ENCODE results near the gene RABGAP1L. TPM values are rescaled to one million over a fixed set of nuclear protein-coding genes. Genes with fewer than 3 reads are reported as not detected.

Gene RABGAP1L
- 9.7 and 10.4 TPM in 2 replicates for total RNA-seq

GRCh38 chr1:174159252-174160108 is at the start of gene RABGAP1L:
Gene RABGAP1L (plus strand): TSS chr1:174159520.

GRCh38 chr1:174447866-174448530 is 288.7 kb downstream of the RABGAP1L start, which contains the start of gene GPR52:
Gene GPR52 (plus strand): TSS chr1:174447964. CDS start chr1:174448112, 148 bp downstream.

GRCh38 chr1:174999936-175000696 is 840.8 kb downstream of the RABGAP1L start, which contains the start of gene CACYBP:
Gene CACYBP (plus strand): TSS chr1:174999947. CDS start chr1:175000181, 234 bp downstream.

GRCh38 chr1:175023043-175023921 is 864.0 kb downstream of the RABGAP1L start, which contains the start of gene MRPS14:
Gene MRPS14 (minus strand): TSS chr1:175023425. CDS start chr1:175023408, 17 bp downstream.

Other genes starting within 250 kb of the RABGAP1L start
- 0.15 TPM in 1 of 2 replicates, not detected in the other for gene SERPINC1, start 242.2 kb upstream of the RABGAP1L start, total RNA-seq
- 7.4 and 7.9 TPM in 2 replicates for gene RC3H1, start 137.2 kb upstream of the RABGAP1L start, total RNA-seq

Data from bronchus fibroblast of lung (primary cell).